GM19463 (cell line): ENCODE results near the gene KYAT1.

Experiments
- ATAC-seq: cut with Tn5 transposase; IDR thresholded peaks from one replicate; pipeline ENCODE4 v1.9.1; 2021; ENCODE audit warnings: mild to moderate bottlenecking, moderate library complexity; ENCODE audit not compliant: unreplicated experiment

Gene KYAT1

GRCh38 chr9:128909859-128910258 is 28.1 kb upstream of the KYAT1 start:
- ATAC-seq, result no peak

DNA sequence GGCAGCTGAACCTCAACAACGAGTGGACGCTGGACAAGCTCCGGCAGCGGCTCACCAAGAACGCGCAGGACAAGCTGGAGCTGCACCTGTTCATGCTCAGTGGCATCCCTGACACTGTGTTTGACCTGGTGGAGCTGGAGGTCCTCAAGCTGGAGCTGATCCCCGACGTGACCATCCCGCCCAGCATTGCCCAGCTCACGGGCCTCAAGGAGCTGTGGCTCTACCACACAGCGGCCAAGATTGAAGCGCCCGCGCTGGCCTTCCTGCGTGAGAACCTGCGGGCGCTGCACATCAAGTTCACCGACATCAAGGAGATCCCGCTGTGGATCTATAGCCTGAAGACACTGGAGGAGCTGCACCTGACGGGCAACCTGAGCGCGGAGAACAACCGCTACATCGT is 26.6 kb upstream of the KYAT1 start:
- no peak for ATAC-seq

GRCh38 chr9:128906741-128907140 is 25.0 kb upstream of the KYAT1 start:
- ATAC-seq, result no peak

- no peak for ATAC-seq
These were observed 24.2 kb upstream of the KYAT1 start for GRCh38 chr9:128905964-128906363.

DNA sequence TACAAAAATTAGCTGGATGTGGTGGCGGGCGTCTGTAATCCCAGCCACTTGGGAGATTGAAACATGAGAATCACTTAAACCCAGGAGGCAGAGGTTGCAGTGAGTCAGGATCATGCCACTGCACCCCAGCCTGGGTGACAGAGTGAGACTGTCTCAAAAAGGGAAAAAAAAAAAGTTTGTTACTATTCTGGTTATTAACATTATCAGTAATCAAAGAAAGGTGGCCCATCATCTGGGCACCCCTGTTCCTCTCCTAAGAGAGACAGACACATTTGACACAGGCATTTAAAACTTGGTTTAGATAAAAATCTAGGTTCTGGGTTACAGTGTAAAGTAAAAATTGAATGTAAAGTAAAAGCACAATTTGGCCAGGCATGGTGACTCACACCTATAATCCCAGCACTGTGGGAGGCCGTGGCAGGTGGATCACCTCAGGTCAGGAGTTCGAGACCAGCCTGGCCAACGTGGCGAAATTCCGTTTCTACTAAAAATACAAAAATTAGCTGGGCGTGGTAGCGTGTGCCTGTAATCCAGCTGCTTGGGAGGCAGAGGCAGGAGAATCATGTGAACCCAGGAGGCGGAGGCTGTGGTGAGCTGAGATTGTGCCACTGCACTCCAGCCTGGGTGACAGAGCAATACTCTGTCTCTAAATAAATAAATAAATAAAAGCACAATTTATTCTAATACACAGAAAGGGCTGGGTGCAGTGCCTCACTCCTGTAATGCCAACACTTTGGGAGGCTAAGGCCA is 22.3 kb upstream of the KYAT1 start:
- no peak for ATAC-seq

DNA sequence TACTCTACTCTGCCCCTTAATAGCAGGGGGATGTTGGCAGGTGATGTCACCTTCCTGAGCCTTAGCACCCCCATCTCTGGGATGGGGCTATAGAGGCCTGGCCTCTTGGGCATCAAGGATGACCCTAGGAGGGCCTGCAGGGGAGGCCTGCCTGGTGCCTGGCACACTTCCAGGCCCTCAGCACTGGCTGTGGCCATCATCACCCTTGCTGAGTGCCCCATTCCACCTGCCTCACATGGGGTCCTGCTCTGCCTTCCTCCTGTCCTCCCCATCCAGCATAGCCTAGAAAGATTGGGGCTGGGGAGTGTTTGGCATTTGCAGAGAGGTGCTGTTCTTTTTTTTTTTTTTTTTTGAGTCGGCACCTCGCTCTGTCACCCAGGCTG is 21.3 kb upstream of the KYAT1 start:
- ATAC-seq, result no peak

GRCh38 chr9:128902351-128903078 is 20.8 kb upstream of the KYAT1 start:
- ATAC-seq, result peak; percentile 76

DNA sequence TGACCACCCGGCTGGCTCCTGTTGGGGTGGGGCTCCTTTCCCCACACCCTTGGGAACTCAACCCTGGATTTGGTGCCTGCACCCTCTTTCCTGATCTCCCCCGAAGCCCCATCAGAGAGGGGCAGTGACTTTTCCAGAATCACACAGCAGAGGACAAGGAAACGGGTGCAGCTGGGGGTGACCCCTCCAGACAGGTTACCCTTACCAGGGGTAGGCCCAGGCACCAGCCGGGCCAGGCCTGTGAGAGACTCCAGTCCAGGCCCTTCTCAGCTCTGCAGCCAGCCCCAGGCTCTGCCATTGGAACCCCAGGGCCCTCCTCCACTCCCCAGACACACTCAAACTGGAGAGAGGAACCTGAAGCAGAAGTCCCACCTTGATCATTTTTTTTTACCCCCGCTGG is 20.1 kb upstream of the KYAT1 start:
- ATAC-seq, result no peak

DNA sequence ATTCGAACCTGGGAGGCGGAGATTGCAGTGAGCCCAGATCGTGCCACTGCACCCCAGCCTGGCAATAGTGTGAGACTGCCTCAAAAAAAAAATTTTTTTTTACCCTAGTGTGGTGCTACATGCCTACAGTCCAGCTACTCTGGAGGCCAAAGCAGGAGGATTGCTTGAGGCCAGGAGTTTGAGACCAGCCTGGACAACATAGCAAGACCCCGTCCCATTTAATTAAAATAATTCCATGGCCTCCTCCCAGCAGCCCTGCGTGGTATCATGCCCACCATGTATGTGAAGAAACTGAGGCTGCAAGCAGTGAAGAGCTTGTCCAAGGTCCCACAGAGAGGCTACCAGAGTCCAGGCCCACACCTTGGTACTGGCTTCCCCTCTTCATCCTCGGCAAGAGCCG is 19.6 kb upstream of the KYAT1 start:
- no peak for ATAC-seq

DNA sequence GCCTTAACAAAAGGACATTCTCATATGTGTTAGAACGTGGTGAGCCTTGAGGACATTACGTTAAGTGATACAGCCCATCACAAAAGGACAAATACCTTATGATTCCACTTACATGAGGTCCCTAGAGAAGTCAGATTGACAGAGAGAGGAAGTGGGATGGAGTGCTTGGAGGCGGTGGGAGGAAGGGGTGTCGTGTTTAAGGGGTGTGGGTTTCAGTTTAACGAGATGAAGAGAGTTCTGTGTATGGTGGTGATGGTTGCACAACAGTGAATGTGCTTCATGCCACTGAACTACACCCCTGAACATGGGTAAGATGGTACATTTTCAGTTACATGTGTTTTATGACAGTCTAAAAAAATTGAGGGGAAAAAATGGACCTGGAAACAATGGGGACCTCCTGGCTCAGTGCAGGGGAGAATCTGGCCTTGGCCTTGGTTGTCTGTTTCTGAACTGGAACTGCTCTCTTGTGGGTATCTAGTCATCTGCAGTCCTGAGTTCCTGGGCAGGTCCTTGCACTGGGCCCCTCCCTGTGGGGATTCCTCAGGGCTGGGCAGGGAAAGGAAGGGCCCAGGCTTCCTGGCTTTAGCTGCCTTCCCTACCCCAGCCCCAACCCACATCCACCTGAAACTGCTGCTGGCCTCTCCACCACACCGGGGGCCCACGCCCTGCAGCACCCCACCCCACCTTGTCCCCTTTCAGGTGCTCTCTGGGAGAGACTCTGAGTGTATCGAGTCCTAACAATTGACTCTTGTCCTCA is 18.0 kb upstream of the KYAT1 start:
- ATAC-seq, result no peak

DNA sequence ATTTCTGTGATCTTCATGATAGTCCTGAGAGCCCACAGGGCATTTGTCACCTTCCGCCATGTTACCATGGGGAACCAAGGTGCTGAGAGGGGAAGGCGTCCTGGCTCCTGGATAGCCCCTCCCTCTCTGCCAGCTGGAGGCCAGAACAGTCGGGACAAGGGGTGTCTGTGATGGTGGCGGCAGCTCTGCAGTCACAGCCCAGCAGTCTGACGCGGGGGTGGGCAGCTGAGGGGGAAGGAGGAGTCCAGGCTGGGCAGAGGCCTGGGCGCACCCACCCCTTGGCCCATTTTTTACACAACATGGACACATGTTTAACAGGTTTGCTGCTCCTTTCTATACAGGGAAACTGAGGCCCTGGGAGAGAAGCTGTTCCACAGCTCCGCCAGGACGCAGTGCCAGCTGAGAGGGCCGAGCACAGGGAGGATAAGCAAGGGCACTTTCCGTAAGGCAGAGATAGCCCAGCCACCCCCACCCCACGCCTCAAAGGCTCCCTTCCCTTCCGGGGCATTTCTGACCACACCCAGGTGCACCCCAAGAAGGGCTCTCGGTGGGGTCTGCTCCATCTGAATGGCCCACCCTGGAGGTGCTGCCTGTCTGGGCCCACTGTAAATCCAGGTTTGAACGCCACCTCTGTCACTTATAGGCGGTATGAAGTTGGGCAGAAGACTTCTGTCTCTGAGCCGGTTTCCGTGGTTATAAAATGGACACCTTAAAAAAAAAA is 17.3 kb upstream of the KYAT1 start:
- no peak for ATAC-seq

DNA sequence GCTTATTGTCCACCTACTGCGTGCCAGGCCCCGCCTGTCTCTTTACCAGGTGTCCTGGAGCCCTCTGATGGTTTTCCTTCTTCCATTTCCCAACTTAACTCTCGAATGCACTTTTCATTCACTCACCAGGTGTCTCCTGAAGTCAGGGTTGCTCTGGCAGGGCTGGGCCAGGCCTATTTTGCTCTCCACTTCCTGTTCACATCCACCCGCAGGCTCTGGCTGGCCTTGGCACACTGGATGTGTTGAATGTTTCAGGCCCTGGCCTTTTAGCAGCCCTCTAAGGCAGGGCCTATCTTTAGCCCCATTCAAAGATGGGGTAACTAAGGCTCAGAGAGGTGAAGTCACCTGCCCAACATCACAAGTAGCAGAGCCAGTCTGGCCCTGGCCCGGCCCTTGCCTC is 16.6 kb upstream of the KYAT1 start:
- ATAC-seq, result no peak

GRCh38 chr9:128895556-128895955 is 13.8 kb upstream of the KYAT1 start:
- ATAC-seq, result no peak

- ATAC-seq, result no peak
These were observed 13.0 kb upstream of the KYAT1 start for GRCh38 chr9:128894764-128895163.

DNA sequence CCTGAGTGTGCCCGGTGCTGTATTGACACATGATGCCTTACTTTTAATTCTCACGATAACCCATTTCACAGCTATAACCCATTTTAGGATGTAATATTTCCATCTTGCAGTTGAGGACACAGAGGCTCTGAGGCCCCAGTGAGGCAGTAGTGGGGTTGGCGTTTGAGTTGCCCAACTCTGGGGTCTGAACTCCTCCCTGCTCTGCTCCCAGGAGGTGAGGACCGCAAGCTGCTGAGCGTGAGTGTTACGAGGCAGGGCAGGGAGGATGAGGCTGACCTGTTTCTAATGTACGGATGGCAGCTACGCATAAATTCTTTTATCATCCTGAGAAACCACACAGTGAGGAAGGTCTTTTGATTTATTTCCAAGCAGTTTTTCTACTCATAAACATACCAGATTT is 11.6 kb upstream of the KYAT1 start:
- no peak for ATAC-seq

GRCh38 chr9:128892221-128892921 is 10.6 kb upstream of the KYAT1 start:
- ATAC-seq, result no peak

DNA sequence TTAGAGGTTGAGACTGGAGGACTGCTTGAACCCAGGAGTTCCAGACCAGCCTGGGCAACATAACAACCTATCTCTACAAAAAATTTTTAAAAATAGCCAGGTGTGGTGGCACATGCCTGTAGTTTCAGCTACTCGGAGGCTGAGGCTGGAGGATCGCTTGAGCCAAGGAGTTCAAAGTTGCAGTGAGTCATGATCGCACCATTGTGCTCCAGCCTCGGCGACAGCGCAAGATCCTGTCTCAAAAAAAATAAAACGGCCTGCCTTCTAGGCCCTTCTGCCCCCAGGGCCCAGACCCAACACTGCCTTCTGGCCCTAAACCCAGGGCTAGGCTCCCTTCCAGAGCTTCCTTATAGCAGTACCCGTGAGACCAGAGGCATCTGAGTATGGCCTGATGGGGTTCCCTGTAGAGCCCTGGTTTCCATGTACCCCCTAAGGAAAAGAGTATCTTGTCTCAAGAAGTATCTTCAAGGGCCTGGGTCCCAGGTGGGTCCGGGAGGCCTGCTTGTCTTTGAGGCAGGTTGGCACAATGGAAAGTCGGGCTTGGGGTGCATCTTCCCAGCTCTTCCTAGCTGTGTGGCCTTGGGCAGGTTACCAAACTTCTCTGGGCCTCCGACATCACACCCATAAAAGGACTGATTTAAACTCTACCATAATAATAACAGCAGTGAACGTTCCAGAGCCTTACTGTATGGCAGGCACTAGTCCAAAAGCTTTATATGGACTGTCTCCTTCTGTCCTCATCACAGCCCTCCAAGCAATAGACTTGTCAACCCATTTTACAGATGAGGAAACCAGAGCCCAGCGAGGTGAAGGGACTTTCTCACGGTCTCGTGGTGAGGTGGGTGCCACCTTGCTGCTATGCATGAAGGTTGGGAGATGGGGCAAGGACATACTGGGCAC is 9.8 kb upstream of the KYAT1 start:
- no peak for ATAC-seq

DNA sequence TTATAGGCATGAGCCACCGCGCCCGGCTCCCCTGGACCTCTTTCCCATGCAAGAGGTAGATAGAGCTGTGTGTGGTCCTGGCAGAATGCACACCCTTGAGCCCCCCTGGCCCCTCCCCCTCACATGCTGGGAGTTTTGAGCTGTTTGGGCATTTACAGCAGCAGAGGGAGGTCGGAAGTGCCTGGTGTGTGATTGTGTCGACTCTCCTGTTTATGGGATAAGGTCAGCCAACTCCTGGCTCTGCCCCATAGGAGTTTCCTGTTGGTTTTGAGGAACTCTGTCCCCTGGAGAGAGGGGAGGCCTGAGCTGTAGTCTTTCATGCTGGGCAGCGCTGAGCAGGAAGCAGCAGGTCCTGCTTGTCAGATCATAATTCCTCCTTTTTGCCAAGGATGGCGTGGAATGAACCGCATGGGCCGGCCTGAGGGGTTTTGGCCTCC is 6.2 kb upstream of the KYAT1 start:
- ATAC-seq, result no peak

DNA sequence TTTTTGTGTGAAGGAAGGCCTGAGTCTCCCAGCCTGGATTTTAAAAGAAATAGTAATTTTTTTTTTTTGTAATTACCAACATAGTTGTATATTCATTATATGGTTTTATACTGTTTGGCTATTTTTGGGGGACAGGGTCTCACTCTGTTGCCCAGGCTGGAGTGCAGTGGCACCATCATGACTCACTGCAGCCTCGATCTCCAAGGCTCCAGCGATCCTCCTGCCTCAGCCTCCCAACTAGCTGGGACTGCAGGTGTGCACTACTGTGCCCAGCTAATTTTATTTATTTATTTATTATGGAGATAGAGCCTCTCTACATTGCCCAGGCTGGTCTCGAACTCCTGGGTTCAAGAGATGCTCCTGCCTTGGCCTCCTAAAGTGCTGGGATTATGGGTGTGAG is 5.3 kb upstream of the KYAT1 start:
- no peak for ATAC-seq
